ENCODE data around the gene STARD4.

- TF ChIP-seq POLR2A (IDR thresholded peaks at IDR 0.05): no peak
- no peak for TF ChIP-seq POLR2AphosphoS5 (IDR thresholded peaks at IDR 0.05)
These were observed 17.9 kb downstream of the STARD4 start for GRCh38 chr5:111494355-111494999.
